VCaP (cell line): ENCODE data around the gene SSU72.

Source experiments
- H3K27ac ChIP-seq: fragments of 450-650 bp; 2 replicates; pipeline ENCODE4 v1.5.1; 2017
- TF ChIP-seq, protein P1 (sequence below): fragments of 450-650 bp; conservative IDR thresholded peaks from 2 replicates; pipeline ENCODE4 v1.5.1; 2017; ENCODE audit warnings: mild to moderate bottlenecking, moderate library complexity

The SSU72 gene

DNA sequence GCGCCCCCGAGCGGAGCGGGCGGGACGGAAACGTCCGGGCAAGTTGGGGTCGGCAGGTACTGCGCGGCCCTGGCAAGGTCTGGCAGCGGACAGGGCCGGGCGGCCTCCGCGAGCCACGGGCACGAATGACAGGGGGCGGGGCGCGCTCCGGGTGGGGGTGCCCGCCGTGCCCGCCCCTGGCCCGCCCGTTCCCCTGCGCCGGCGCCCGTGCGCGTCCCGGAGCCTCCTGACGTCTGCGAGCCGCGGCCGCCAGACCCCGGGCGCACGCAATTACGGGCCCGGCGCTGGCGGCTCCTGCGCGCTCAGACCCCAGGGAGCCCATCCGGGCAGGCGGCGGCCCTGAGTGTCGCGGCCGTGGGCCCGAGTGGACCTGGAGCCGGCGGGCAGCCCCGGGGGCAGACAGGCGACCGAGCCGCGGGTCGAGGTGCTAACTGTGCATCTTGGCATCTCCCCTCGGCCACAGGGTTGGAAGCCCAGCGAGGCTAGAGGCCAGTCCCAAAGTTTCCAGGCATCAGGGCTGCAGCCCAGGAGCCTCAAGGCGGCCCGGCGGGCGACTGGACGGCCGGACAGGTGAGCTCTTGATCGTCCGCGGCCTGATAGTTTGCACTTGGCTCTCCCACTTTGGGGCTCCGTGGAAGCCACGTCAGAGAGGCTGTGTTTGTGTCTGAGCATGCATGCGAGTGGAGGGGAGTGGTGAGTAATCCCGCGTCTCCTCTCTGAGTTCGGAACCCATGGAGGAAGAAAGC lies 41.6 kb upstream of the SSU72 start:
- TF ChIP-seq, protein P1, sequence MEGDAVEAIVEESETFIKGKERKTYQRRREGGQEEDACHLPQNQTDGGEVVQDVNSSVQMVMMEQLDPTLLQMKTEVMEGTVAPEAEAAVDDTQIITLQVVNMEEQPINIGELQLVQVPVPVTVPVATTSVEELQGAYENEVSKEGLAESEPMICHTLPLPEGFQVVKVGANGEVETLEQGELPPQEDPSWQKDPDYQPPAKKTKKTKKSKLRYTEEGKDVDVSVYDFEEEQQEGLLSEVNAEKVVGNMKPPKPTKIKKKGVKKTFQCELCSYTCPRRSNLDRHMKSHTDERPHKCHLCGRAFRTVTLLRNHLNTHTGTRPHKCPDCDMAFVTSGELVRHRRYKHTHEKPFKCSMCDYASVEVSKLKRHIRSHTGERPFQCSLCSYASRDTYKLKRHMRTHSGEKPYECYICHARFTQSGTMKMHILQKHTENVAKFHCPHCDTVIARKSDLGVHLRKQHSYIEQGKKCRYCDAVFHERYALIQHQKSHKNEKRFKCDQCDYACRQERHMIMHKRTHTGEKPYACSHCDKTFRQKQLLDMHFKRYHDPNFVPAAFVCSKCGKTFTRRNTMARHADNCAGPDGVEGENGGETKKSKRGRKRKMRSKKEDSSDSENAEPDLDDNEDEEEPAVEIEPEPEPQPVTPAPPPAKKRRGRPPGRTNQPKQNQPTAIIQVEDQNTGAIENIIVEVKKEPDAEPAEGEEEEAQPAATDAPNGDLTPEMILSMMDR = no peak
- H3K27ac ChIP-seq = peak overlapping the region; percentile 99

DNA sequence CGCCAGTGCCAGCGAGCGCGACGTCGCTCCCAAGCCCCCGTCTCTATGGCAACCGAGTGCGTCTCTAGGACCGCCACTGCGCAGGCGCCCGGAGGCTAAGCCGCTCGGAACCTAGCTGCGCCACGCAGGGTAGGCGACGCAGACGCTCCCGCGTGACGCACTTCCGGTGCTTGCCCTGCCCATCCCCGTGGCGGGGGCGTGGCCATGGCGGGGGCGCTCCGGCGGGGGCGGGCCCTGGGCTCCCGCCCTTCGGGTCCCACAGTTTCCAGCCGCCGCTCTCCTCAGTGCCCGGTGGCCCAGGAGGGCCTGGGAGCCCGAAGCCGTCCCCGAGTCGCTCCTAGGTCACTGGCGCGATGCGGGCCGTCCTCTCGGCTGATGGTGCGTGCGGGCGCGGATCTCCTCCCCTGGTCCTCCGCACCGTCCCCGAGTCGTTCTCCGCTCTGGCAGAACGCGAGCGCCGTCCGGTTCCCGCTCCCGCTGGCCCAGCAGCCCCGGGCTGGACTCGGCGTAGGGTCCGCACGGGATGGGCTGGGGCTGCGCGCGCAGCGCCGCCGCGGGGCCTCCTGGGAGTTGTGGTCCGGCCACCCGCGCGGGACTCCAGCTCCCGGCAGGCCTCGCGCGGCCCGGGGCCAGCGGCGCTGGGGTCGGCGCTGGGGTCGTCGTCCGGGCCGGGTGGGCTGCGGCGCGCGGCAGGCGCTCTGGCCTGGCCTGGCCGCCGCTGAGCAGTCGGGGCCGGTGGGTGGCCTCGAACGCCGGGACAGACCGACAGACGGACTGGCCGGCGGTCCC lies 40.8 kb upstream of the SSU72 start, which contains the start of gene MIB2:
MIB2 (plus strand) TSS at position 245 of the 789 bp plus-strand sequence. CDS start 7,953 bp downstream, outside the sequence.
- peak within 1 kb of the TSS; percentile 99 for H3K27ac ChIP-seq
- TF ChIP-seq, protein P1 = no peak

DNA sequence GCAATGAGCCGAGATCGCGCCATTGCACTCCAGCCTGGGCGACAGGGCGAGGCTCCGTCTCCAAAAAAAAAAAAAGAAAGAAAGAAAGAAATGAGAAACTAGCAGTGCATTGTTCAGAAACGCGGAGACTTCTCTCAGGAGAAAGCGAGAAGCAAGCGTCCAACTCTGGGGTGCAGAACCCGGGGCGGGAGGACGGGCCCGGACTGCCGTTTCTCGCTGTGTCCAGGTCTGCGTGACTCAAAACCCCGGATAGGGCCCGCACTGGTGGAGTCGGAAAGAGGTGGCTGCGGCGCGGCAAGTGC lies 40.2 kb upstream of the SSU72 start:
- peak overlapping the region; percentile 99 for H3K27ac ChIP-seq
- TF ChIP-seq, protein P1 = no peak

DNA sequence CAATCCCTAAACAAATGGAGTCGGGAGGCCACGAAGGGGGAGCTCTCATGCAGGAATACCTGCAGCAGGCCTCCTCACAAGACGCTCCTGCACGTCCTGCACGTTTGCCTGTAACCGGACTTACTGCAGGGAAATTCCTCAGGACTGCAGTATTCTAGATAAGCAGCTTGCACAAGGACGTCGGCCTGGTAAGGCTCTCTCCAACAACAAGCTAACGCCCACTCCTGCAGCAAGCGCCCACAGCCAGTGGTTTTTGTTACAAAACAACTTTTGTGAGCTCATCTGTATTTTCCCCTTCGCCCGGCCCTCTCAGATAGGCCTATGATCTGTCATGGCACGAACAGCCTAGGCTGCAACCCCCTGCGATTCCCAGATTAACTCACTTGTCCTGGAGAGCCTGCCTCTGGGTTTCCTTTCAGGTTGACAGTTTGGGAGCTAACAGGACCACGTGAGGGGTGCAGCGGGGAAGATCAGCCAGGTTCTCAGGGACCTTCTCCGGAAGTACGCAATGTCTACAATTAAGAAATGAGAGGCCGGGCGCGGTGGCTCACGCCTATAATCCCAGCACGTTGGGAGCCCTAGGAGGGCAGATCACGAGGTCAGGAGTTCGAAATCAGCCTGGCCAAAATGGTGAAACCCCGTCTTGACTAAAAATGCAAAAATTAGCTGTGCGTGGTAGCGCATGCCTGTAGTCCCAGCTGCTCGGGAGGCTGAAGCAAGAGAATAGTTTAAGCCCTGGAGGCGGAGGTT lies 39.7 kb upstream of the SSU72 start:
- peak overlapping the region; percentile 99 for H3K27ac ChIP-seq
- TF ChIP-seq, protein P1 = no peak

DNA sequence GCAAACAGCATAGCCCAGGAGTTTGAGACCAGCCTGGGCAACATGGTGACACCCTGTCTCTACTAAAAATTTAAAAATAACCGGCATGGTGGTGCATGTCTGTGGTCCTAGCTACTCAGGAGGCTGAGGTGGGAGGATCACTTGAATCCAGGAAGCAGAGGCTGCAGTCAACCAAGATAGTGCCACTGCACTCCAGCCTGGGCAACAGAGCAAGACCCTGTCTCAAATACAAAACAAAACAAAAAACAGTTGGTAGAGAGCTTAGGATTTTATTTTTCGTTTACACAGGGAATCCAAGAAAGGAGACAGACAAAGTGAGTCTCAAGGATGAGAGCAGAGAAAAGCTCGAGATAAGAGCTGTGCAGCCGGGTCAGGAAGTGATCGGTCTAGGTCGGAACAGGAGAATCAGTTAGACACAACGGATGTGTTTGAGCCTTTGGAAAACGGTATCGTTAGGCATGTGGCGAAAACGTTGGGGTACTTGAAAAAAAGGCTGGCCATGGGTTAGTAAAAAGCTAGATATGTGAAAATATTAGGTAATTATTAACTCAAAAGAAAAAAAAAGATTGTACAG lies 38.9 kb upstream of the SSU72 start:
- TF ChIP-seq, protein P1 = no peak
- H3K27ac ChIP-seq = peak overlapping the region; percentile 99

DNA sequence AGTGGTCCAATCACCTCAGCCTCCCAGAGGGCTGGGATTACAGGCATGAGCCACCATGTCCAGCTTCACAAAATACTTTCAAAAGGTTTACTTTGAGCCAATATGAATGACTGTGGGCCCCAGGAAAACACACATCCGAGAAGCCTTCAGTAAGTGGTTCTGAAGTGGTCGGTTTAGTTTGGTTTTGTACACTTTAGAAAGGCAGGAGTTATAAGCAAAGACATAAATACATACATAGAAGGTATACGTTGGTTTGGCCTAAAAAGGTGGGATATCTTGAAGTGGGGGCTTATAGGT lies 37.4 kb upstream of the SSU72 start:
- no peak overlapping the region for H3K27ac ChIP-seq
- TF ChIP-seq, protein P1 = no peak

DNA sequence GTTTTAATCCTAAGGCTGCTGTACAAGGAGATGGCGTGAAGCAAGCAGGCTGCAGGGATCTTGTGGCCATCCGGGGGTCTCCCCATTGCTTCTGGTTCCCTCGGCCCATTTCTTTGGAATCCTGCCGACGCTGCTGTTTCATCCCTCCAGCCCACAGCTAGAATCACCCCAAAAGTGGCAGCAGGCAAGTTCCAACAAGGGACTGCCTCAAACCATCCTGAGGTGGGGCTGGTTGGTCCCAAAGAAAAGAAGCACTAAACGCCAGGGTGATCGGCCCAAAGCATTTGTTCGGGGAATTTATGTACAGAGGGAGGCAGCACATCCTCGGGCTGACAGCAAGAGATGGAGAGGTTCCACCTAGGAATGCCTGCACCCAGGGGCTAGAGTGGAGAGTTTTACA lies 36.1 kb upstream of the SSU72 start:
- TF ChIP-seq, protein P1 = no peak
- H3K27ac ChIP-seq = no peak overlapping the region; the same call in 1 of the 2 replicates
